Measurements from ENCODE around the gene LLGL2.

The LLGL2 gene

GRCh38 chr17:75491680-75492079, 33.8 kb upstream of the LLGL2 start:
- no peak for DNase-seq (ENCODE audit: low spot score)

- no peak for DNase-seq (ENCODE audit: low spot score)
These were observed 32.8 kb upstream of the LLGL2 start for GRCh38 chr17:75492555-75493168.

- DNase-seq (ENCODE audit: low spot score): no peak
These were observed 31.9 kb upstream of the LLGL2 start for GRCh38 chr17:75493476-75494129.

GRCh38 chr17:75494326-75494877, 31.1 kb upstream of the LLGL2 start:
- DNase-seq (ENCODE audit: low spot score): no peak

- DNase-seq (ENCODE audit: low spot score): no peak
These were observed 29.5 kb upstream of the LLGL2 start for GRCh38 chr17:75496005-75496404.

GRCh38 chr17:75498039-75498725, 27.3 kb upstream of the LLGL2 start:
- no peak for DNase-seq (ENCODE audit: low spot score)

- peak; percentile 73 for DNase-seq (ENCODE audit: low spot score)
These were observed 26.7 kb upstream of the LLGL2 start for GRCh38 chr17:75498726-75499213.

GRCh38 chr17:75499313-75500022, 26.0 kb upstream of the LLGL2 start:
- DNase-seq (ENCODE audit: low spot score): no peak

- DNase-seq (ENCODE audit: low spot score): no peak
These were observed 24.9 kb upstream of the LLGL2 start for GRCh38 chr17:75500419-75501216.

GRCh38 chr17:75501378-75502071, 24.0 kb upstream of the LLGL2 start:
- DNase-seq (ENCODE audit: low spot score): no peak

- DNase-seq (ENCODE audit: low spot score): no peak
These were observed 23.3 kb upstream of the LLGL2 start for GRCh38 chr17:75502072-75502720.

- no peak for DNase-seq (ENCODE audit: low spot score)
These were observed 22.7 kb upstream of the LLGL2 start for GRCh38 chr17:75502721-75503329.

GRCh38 chr17:75503337-75503950, 22.1 kb upstream of the LLGL2 start:
- DNase-seq (ENCODE audit: low spot score): no peak

- no peak for DNase-seq (ENCODE audit: low spot score)
These were observed 21.5 kb upstream of the LLGL2 start for GRCh38 chr17:75503976-75504346.

- peak; percentile 94 for DNase-seq (ENCODE audit: low spot score)
These were observed 20.9 kb upstream of the LLGL2 start for GRCh38 chr17:75504347-75505151.

- no peak for DNase-seq (ENCODE audit: low spot score)
These were observed 20.4 kb upstream of the LLGL2 start for GRCh38 chr17:75505152-75505409.

GRCh38 chr17:75505640-75506039, 19.9 kb upstream of the LLGL2 start:
- DNase-seq (ENCODE audit: low spot score): no peak

- no peak for DNase-seq (ENCODE audit: low spot score)
These were observed 19.4 kb upstream of the LLGL2 start for GRCh38 chr17:75506134-75506533.

GRCh38 chr17:75506888-75507287, 18.6 kb upstream of the LLGL2 start:
- no peak for DNase-seq (ENCODE audit: low spot score)
